Measurements from ENCODE around the gene NKD2. TPM values are rescaled to one million over a fixed set of nuclear protein-coding genes. Genes with fewer than 3 reads are reported as not detected.

The NKD2 gene
- total and polyA plus RNA-seq, 2 experiments from 2014 or later, result 9.0 to 11.9 TPM

GRCh38 chr5:1075931-1076330 is 67.3 kb downstream of the NKD2 start (continued):
- TF ChIP-seq, protein P1, sequence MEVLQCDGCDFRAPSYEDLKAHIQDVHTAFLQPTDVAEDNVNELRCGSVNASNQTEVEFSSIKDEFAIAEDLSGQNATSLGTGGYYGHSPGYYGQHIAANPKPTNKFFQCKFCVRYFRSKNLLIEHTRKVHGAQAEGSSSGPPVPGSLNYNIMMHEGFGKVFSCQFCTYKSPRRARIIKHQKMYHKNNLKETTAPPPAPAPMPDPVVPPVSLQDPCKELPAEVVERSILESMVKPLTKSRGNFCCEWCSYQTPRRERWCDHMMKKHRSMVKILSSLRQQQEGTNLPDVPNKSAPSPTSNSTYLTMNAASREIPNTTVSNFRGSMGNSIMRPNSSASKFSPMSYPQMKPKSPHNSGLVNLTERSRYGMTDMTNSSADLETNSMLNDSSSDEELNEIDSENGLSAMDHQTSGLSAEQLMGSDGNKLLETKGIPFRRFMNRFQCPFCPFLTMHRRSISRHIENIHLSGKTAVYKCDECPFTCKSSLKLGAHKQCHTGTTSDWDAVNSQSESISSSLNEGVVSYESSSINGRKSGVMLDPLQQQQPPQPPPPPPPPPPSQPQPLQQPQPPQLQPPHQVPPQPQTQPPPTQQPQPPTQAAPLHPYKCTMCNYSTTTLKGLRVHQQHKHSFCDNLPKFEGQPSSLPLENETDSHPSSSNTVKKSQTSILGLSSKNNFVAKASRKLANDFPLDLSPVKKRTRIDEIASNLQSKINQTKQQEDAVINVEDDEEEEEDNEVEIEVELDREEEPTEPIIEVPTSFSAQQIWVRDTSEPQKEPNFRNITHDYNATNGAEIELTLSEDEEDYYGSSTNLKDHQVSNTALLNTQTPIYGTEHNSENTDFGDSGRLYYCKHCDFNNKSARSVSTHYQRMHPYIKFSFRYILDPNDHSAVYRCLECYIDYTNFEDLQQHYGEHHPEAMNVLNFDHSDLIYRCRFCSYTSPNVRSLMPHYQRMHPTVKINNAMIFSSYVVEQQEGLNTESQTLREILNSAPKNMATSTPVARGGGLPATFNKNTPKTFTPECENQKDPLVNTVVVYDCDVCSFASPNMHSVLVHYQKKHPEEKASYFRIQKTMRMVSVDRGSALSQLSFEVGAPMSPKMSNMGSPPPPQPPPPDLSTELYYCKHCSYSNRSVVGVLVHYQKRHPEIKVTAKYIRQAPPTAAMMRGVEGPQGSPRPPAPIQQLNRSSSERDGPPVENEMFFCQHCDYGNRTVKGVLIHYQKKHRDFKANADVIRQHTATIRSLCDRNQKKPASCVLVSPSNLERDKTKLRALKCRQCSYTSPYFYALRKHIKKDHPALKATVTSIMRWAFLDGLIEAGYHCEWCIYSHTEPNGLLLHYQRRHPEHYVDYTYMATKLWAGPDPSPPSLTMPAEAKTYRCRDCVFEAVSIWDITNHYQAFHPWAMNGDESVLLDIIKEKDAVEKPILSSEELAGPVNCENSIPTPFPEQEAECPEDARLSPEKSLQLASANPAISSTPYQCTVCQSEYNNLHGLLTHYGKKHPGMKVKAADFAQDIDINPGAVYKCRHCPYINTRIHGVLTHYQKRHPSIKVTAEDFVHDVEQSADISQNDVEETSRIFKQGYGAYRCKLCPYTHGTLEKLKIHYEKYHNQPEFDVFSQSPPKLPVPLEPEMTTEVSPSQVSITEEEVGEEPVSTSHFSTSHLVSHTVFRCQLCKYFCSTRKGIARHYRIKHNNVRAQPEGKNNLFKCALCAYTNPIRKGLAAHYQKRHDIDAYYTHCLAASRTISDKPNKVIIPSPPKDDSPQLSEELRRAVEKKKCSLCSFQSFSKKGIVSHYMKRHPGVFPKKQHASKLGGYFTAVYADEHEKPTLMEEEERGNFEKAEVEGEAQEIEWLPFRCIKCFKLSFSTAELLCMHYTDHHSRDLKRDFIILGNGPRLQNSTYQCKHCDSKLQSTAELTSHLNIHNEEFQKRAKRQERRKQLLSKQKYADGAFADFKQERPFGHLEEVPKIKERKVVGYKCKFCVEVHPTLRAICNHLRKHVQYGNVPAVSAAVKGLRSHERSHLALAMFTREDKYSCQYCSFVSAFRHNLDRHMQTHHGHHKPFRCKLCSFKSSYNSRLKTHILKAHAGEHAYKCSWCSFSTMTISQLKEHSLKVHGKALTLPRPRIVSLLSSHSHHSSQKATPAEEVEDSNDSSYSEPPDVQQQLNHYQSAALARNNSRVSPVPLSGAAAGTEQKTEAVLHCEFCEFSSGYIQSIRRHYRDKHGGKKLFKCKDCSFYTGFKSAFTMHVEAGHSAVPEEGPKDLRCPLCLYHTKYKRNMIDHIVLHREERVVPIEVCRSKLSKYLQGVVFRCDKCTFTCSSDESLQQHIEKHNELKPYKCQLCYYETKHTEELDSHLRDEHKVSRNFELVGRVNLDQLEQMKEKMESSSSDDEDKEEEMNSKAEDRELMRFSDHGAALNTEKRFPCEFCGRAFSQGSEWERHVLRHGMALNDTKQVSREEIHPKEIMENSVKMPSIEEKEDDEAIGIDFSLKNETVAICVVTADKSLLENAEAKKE (CRISPR knock-in tag; IDR thresholded peaks at IDR 0.05), result no peak
- TF ChIP-seq, protein P2, sequence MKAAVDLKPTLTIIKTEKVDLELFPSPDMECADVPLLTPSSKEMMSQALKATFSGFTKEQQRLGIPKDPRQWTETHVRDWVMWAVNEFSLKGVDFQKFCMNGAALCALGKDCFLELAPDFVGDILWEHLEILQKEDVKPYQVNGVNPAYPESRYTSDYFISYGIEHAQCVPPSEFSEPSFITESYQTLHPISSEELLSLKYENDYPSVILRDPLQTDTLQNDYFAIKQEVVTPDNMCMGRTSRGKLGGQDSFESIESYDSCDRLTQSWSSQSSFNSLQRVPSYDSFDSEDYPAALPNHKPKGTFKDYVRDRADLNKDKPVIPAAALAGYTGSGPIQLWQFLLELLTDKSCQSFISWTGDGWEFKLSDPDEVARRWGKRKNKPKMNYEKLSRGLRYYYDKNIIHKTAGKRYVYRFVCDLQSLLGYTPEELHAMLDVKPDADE (IDR thresholded peaks at IDR 0.05), result no peak
- TF ChIP-seq REST (IDR thresholded peaks at IDR 0.05; ENCODE audit: unreplicated experiment), result no peak

GRCh38 chr5:1076406-1076805 is 67.8 kb downstream of the NKD2 start:
- no peak for ATAC-seq
- no peak for TF ChIP-seq STAT1 (IDR thresholded peaks at IDR 0.05; ENCODE audit: unreplicated experiment)
- TF ChIP-seq EZH2phosphoT487 (IDR thresholded peaks at IDR 0.05; ENCODE audit: unreplicated experiment), result no peak

More at GRCh38 chr5:1076406-1076805, 67.8 kb downstream of the NKD2 start:
- 0 out of 2 replicates have a peak, but pooled peaks cover 2% of the 10 kb centered on the region for H4K20me1 ChIP-seq (replicated peaks; ENCODE audit: insufficient read depth)
- no peaks in the 10 kb centered on the region for H3F3A ChIP-seq (replicated peaks; ENCODE audit: low read depth)
- Mint-ChIP-seq H3K4me1 (no peaks in the 10 kb centered on the region; the same call in 2 of the 3 replicates), H3K4me3 (no peak overlapping the region), H3K27ac (no peak overlapping the region), H3K27me3 (ENCODE audit: insufficient read depth, low read depth, poor library complexity) (peaks cover 8% of the 10 kb centered on the region), H3K36me3 (ENCODE audit: low read depth) (peaks cover 12% of the 10 kb centered on the region; the same call in 2 of the 3 replicates), H3K9me3 (no peaks in the 10 kb centered on the region)
- H3K4me3 ChIP-seq, result no peak overlapping the region
- no peaks in the 10 kb centered on the region for H3K4me1 ChIP-seq (ENCODE audit: insufficient read depth)
- H3K27ac ChIP-seq (ENCODE audit: low read depth), result no peak overlapping the region
- no peak overlapping the region for H2AFZ ChIP-seq
- no peak overlapping the region for H3K4me2 ChIP-seq
- no peaks in the 10 kb centered on the region for H3K79me2 ChIP-seq (replicated peaks; ENCODE audit: insufficient read depth)
- no peaks in the 10 kb centered on the region for H3K9me2 ChIP-seq (ENCODE audit: insufficient read depth)
- no peak for DNase-seq (ENCODE audit: low spot score)
- no peaks in the 10 kb centered on the region for H3K27me3 ChIP-seq (ENCODE audit: insufficient read depth)
- no peaks in the 10 kb centered on the region for H3K36me3 ChIP-seq (ENCODE audit: insufficient read depth)

All from GM23338 (cell line).